ENCODE measurements around the gene SCN1B.

Gene SCN1B

GRCh38 chr19:35070471-35070870 lies 40.2 kb downstream of the SCN1B start:
- DNase-seq = no peak

GRCh38 chr19:35073516-35073915 lies 43.2 kb downstream of the SCN1B start:
- DNase-seq = no peak

DNA sequence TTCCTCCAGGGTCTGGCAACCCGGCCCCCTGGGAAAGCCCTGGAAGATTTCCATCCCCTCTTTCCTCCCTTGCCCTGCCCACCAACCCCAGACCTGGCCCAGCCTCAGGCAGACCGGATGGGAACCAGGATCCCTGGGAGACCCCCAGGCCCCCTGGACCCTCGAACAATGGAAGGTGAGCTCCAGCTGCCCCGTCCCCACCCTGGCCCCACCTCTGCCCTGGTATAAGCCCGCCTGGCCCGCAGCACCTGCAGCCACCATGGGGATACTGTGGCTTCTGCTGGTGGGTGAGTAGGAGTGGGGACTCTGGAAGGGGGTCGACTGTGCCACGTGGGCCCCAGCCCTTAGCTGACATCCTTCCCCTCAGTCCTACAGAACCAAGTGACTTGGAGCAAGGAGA lies 43.7 kb downstream of the SCN1B start:
- no peak for DNase-seq

DNA sequence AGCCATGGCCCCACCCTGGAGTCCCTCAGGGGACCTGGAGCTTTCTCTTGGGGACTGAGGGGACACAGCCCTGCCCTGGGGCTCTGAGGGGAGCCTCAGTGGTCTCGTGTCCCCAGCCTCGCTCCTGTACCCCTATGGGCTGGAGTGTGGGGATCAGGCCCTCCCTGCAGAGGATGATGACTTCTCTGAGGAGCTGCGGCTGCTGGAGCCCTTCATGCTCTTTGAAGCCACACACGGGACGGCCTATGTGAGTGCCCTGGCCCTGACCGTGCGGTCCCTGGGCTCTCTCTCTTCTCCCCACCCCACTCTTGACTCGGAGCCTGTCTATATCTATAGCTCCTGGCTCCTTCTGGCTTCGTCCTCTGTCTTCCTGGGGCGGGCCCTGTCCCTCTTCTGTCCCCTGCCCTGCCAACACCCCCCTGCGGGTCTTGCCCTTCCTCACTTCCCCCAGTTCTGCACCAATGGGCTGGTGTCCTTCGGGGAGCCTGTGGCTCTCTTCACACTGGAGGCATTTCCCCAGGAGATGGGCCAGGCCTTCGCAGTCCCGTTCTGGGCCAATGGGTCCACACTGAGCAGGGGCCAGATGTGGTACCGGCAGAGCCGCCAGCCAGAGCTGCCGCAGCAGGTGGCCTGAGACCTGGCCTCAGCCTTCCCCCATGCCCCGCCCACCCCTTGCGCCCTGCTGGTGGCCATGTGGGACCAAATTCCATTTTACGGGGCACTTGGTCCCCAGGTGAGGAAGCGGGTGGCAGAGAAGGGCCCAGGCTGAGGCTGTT lies 44.3 kb downstream of the SCN1B start:
- no peak for DNase-seq

GRCh38 chr19:35075202-35076025 lies 45.1 kb downstream of the SCN1B start:
- no peak for DNase-seq

GRCh38 chr19:35076026-35076370 lies 45.7 kb downstream of the SCN1B start:
- DNase-seq = no peak

GRCh38 chr19:35076657-35077056 lies 46.4 kb downstream of the SCN1B start:
- no peak for DNase-seq

- DNase-seq = no peak
These were observed 47.3 kb downstream of the SCN1B start for GRCh38 chr19:35077411-35078223.

DNA sequence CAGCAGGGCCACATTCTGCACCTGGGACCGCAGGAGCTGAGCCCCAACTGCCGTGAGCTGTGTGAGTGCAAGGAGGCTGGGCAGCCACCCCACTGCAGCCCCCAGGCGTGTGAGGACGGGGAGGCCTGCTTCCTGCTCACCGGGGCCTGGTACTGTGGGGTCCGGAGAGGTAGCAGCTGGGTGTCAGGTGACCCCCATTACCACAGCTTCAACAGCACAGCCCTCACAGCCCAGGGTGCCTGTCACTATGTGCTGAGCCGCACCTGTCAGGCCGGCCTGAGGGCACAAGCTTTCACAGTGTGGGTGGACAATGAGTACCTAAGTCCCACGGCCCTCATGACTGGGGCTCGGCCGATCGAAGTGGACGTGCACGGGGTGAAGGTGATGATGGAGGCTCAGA lies 49.6 kb downstream of the SCN1B start:
- no peak for DNase-seq

- no peak for DNase-seq
These were observed 50.4 kb downstream of the SCN1B start for GRCh38 chr19:35080613-35081170.

DNA sequence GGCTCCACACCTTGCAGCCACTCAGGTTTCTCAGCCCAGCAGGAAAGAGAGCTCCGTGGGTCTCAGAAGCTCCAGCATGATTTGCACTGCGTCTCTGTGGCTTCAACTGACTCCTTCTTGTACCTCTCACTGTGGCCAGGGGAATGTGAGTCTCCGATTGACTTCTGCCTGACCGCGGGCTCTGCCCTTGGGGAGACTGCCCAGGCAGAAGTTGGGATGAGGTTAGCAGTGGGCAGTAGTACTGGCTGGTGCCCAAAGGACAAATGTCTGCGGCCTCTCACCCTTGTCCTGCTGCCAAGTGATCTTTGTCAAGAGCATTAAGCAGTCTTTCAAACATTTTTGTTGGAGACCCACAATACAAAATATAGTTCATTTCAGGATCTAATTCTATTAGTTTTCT lies 50.9 kb downstream of the SCN1B start:
- DNase-seq = peak in 1 of 58 donors; percentile 9

DNA sequence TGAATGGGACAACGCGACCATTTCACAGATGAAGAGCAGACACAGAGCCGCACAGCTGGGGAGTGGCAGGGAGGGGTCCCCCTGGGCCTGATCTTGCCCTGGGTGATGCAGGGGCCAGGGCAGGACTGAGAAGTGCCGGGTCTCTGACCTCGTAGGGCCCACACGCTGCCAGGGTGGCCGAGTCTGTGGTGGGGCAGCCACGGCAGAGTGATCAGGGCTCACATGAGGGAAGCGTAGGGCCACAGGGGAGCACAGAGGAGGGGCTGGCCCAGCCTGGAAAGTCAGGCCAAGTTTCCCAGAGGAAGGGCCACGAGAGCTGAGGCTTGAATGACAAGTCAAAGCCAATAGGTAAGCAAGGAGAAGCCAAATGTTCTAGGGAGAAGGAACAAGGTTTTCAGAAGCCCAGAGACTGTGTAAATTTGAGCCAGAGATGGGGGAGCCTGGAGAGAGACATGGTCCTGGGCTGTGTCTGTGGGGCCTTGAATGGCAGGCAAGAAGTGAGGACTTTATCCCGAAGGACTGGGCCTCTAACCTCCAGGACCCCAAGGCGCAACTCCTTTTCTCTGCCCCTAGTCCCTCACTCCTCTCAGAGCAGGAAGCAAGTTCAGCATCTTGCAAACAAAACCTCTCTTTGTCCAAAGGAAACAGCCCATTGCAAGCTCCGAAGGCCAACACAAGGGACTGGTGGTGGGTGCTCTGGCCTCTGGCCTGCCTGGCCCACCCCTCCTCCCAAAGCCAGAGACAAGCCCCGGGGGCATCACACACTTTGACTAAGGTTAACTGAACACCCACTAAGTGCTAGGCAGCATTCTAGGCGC lies 53.6 kb downstream of the SCN1B start:
- DNase-seq = no peak

- no peak for DNase-seq
These were observed 54.2 kb downstream of the SCN1B start for GRCh38 chr19:35084509-35084762.

DNA sequence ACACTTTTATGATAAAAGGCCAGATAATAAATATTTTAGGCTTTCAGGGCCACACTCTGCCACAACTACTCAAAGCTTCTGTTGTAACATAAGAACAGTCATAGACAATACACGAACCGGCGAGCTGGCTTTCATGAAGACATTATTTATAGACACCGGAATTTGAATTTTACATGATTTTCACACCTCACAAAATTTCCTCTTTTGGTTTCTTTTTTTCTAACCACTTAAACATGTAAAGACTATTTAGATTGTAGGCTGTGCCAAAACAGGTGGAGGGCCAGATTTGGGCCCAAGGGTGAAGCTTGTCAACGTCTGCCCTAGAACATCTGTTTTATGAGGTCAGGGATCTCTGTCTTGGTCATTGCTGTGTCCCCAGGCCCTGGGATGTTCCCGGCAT lies 55.7 kb downstream of the SCN1B start:
- no peak for DNase-seq

- peak in 9 of 58 donors; percentile 16 to 48 (median 24) for DNase-seq
These were observed 56.2 kb downstream of the SCN1B start for GRCh38 chr19:35086455-35086854.

- no peak for DNase-seq
These were observed 57.1 kb downstream of the SCN1B start for GRCh38 chr19:35087393-35087792.

GRCh38 chr19:35088131-35088913 lies 58.1 kb downstream of the SCN1B start:
- peak in 5 of 58 donors; percentile 16 to 43 (median 25) for DNase-seq

DNA sequence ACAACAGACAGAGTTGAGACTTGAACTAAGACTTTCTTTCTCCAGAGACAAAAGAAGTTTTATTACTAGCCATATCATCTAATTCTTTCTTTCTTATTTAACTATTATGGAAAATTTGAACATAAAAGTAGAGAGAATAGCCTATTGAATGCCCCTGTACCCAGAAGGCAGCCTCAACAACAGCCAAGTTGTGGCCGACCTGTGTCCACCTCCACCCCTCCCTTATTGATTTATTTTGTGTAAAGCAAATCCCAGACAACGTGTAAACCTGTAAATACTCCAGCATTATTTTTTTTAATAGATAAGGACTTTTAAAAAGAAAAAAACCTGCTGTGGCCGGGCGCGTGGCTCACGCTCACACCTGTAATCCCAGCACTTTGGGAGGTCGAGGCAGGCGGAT lies 59.3 kb downstream of the SCN1B start:
- DNase-seq = no peak

Measured in anterior cingulate cortex (tissue), 58 donors.